ENCODE measurements around the gene IL22RA2. TPM values are rescaled to one million over a fixed set of nuclear protein-coding genes. Genes with fewer than 3 reads are reported as not detected.
A peak's percentile ranks its signal among the peaks of the same experiment; 100 is the strongest.
"Not testable (repeated sequence)": the region's sequence is repeated elsewhere in the genome, so short reads cannot be mapped to it uniquely, and the experiment has no call there.

IL22RA2 gene
- total and polyA plus RNA-seq, 4 donors = 0.02 to 0.20 TPM; not detected in 2

DNA sequence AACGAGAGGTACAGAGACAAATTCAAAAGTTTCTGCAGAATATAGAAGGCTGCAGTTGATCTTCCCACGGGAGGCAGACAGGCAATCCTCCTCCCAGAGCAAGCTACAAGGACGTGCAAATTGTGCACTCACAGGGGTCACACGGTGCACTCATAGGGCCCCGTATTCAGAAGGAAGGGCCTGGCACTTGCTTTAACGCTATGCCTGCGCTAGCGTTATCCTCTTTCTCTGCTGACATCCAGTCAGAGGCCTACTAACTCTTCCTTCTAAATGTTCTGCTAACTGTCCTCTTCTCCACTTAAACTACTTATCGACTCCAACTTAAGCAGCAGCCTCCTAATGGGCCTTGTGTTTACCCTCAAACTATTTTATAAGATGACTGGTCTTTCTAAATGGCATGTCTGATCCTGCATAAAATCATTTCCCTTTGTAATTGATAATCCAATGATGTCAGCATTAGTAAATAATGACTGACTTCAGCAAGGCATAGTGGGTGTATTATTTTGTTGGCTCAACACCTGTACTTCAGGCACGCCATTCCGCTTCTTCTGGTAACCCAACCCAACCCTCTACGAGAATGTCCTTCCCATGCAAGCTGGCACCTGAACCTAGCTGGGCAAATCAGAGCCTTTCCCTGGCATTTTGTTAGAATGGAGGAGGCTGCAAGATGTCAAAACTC is 43.6 kb upstream of the IL22RA2 start:
- ATAC-seq (ENCODE audit: insufficient read depth, low FRiP score) = no peak
- Histone ChIP-seq H3K36me3 (ENCODE audit: control insufficient read depth in 4 of 4, insufficient read depth in 4 of 4, low read length in 4 of 4) (peaks cover 0 to 1% (median 0%) of the 10 kb centered on the region in 4 donors), H3K27ac (ENCODE audit: low read depth in 1 of 2, low read length in 1 of 2) (peak overlapping the region; percentile 87 to 88)

DNA sequence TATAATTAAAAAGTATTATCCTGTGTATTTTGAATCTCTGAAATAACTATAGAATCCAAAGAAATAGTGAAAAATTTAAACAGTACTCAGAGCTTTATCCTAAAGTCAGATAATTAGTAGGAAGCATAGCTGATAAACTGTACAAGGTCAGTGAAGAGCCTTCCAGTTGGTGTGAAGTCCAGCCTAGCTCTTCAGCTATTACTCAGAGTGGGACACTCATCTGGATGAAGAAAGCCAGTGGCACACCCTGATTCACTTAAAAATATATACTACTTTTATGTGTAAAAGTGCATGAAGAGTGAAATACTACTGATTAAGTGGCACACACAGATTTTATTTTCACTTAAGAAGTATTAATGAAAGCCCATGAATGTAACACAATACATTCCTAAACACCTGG is 42.7 kb upstream of the IL22RA2 start:
- DNase-seq = no peak
- peak overlapping the region in 1 of 2 donors; percentile 88 for H3K27ac ChIP-seq (ENCODE audit: low read depth in 1 of 2, low read length in 1 of 2)
- no peaks in the 10 kb centered on the region for H3K9me3 ChIP-seq (ENCODE audit: control insufficient read depth in 4 of 4, insufficient read depth in 3 of 4, low read length in 3 of 4)
- no peak for ATAC-seq (ENCODE audit: insufficient read depth, low FRiP score)
- no peak overlapping the region for H3K9ac ChIP-seq (ENCODE audit: insufficient read depth in 1 of 2, low read length in 2 of 2)
- H3K4me1 ChIP-seq (ENCODE audit: control insufficient read depth in 5 of 5, insufficient read depth in 5 of 5, low read length in 5 of 5) = peaks cover 11 to 37% (median 19%) of the 10 kb centered on the region in 5 donors
- TF ChIP-seq, protein P1, sequence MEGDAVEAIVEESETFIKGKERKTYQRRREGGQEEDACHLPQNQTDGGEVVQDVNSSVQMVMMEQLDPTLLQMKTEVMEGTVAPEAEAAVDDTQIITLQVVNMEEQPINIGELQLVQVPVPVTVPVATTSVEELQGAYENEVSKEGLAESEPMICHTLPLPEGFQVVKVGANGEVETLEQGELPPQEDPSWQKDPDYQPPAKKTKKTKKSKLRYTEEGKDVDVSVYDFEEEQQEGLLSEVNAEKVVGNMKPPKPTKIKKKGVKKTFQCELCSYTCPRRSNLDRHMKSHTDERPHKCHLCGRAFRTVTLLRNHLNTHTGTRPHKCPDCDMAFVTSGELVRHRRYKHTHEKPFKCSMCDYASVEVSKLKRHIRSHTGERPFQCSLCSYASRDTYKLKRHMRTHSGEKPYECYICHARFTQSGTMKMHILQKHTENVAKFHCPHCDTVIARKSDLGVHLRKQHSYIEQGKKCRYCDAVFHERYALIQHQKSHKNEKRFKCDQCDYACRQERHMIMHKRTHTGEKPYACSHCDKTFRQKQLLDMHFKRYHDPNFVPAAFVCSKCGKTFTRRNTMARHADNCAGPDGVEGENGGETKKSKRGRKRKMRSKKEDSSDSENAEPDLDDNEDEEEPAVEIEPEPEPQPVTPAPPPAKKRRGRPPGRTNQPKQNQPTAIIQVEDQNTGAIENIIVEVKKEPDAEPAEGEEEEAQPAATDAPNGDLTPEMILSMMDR (IDR thresholded peaks at IDR 0.05; ENCODE audit: control extremely low read depth, extremely low read depth) = no peak
- H3K27me3 ChIP-seq (ENCODE audit: control insufficient read depth in 3 of 3, insufficient read depth in 3 of 3, low read length in 2 of 3) = no peaks in the 10 kb centered on the region
- peak overlapping the region; percentile 39 for H3K4me3 ChIP-seq
- H3K36me3 ChIP-seq (ENCODE audit: control insufficient read depth in 4 of 4, insufficient read depth in 4 of 4, low read length in 4 of 4) = peaks cover 0 to 1% (median 0%) of the 10 kb centered on the region in 4 donors

More for the DNA sequence above, 43.6 kb upstream of the IL22RA2 start:
- TF ChIP-seq, protein P1 (IDR thresholded peaks at IDR 0.05; ENCODE audit: control extremely low read depth, extremely low read depth) = no peak
- peaks cover 11 to 37% (median 19%) of the 10 kb centered on the region in 5 donors for H3K4me1 ChIP-seq (ENCODE audit: control insufficient read depth in 5 of 5, insufficient read depth in 5 of 5, low read length in 5 of 5)
- H3K9me3 ChIP-seq (ENCODE audit: control insufficient read depth in 4 of 4, insufficient read depth in 3 of 4, low read length in 3 of 4) = no peaks in the 10 kb centered on the region
- peak overlapping the region; percentile 69 for H3K4me3 ChIP-seq
- WGBS, 2 donors = 33 to 59% methylated on average over 12 of the region's 12 CpGs
- DNase-seq = no peak
- no peak overlapping the region for H3K9ac ChIP-seq (ENCODE audit: insufficient read depth in 1 of 2, low read length in 2 of 2)
- no peaks in the 10 kb centered on the region for H3K27me3 ChIP-seq (ENCODE audit: control insufficient read depth in 3 of 3, insufficient read depth in 3 of 3, low read length in 2 of 3)

DNA sequence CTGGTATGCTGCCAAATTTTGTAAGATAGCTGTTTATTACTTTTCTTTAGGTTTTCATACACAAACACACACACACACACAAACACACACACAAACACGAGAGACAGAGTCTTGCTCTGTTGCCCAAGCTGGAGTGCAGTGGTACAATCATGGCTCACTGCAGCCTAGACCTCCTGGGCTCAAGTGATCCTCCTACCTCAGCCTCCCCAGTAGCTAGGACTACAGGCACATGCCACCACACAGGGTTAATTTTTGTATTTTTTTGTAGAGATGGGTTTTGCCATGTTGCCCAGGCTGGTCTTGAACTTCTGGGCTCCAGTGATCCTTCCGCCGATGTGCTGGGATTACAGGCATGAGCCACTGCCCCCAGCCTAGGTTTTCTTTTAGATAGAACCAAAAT is 42.2 kb upstream of the IL22RA2 start:
- 78 to 89% methylated on average over 3 of the region's 3 CpGs for WGBS, 2 donors
- not testable (repeated sequence) for H3K36me3 ChIP-seq (ENCODE audit: control insufficient read depth in 4 of 4, insufficient read depth in 4 of 4, low read length in 4 of 4); H3K4me3 ChIP-seq; H3K9me3 ChIP-seq (ENCODE audit: control insufficient read depth in 4 of 4, insufficient read depth in 3 of 4, low read length in 3 of 4); H3K9ac ChIP-seq (ENCODE audit: insufficient read depth in 1 of 2, low read length in 2 of 2); ATAC-seq (ENCODE audit: insufficient read depth, low FRiP score); H3K27me3 ChIP-seq (ENCODE audit: control insufficient read depth in 3 of 3, insufficient read depth in 3 of 3, low read length in 2 of 3); DNase-seq
- Histone ChIP-seq H3K4me1 (ENCODE audit: control insufficient read depth in 5 of 5, insufficient read depth in 5 of 5, low read length in 5 of 5) (peaks cover 11 to 42% (median 23%) of the 10 kb centered on the region in 5 donors), H3K27ac (ENCODE audit: low read depth in 1 of 2, low read length in 1 of 2) (peak overlapping the region; percentile 59 to 61)

DNA sequence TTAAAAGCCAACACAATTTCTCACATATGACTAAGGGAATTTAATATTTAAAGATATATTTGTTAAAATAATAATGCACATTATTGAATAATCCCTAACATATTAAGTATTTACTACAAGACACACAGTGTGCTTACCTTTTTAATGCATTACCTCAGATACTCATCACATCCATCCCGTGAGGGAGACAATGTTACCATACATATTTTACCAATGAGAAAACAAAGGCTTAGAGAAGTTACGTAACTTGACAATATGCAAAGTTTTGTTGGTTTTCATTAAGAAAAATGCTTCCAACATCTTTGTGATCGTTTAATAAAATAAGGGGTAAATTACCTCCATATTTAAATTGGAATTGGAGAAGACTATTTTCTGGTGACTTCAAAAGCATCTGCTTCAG is 41.5 kb upstream of the IL22RA2 start:
- TF ChIP-seq, protein P1 (IDR thresholded peaks at IDR 0.05; ENCODE audit: control extremely low read depth, extremely low read depth) = no peak
- 75 to 77% methylated on average over 3 of the region's 3 CpGs for WGBS, 2 donors
- ATAC-seq (ENCODE audit: insufficient read depth, low FRiP score) = no peak
- H3K4me1 ChIP-seq (ENCODE audit: control insufficient read depth in 5 of 5, insufficient read depth in 5 of 5, low read length in 5 of 5) = peaks cover 11 to 47% (median 25%) of the 10 kb centered on the region in 5 donors
- H3K9me3 ChIP-seq (ENCODE audit: control insufficient read depth in 4 of 4, insufficient read depth in 3 of 4, low read length in 3 of 4) = no peaks in the 10 kb centered on the region
- DNase-seq = no peak
- H3K9ac ChIP-seq (ENCODE audit: insufficient read depth in 1 of 2, low read length in 2 of 2) = no peak overlapping the region
- H3K27me3 ChIP-seq (ENCODE audit: control insufficient read depth in 3 of 3, insufficient read depth in 3 of 3, low read length in 2 of 3) = no peaks in the 10 kb centered on the region
- H3K27ac ChIP-seq (ENCODE audit: low read depth in 1 of 2, low read length in 1 of 2) = no peak overlapping the region
- peaks cover 0 to 1% (median 0%) of the 10 kb centered on the region in 4 donors for H3K36me3 ChIP-seq (ENCODE audit: control insufficient read depth in 4 of 4, insufficient read depth in 4 of 4, low read length in 4 of 4)
- H3K4me3 ChIP-seq = no peak overlapping the region

Data from lung (tissue), 12 donors.